NCI-H1105 (cell line): ENCODE results near the gene MAML2.

Experiments used
- DNase-seq: peaks from one replicate; lab custom pipeline; 2025; lab: John Stamatoyannopoulos, UW

Gene MAML2

DNA sequence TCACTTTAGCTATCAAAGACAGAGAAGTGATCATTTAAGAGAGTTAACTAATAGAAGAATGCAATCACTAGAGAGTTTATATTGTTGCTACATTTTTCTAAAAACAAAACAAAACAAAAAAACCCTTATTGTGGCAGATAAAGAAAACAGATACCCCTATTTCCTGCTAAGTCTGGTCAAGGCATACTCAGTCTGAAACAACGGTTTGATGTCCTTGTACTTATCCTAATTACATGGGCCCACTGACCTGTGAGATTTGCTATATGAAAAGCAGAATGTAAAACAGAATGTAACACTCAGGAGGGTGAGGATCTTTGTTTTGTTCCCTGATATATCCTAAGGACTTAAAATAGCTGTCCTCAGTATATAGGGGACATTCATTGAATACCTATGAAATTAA lies 24.6 kb downstream of the MAML2 start:
- no peak for DNase-seq

DNA sequence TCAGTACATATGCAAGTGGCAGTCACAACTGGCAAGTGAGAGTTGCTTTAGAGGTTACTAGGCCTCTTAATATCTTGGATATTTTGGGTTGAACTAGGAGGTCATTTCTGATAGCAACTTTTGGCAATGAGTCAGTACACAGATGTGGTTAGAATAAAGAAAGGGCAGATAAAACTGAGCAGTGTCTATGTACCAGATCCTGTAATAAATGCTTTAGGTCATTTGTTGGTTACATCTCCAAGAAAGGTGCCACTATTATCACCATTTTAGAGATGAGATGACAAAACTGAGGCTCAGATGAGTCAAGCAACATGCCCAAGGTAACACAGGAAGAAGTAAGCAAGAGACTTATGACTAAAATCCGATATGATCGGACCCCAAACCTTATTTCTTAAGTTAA lies 25.0 kb downstream of the MAML2 start:
- no peak for DNase-seq

DNA sequence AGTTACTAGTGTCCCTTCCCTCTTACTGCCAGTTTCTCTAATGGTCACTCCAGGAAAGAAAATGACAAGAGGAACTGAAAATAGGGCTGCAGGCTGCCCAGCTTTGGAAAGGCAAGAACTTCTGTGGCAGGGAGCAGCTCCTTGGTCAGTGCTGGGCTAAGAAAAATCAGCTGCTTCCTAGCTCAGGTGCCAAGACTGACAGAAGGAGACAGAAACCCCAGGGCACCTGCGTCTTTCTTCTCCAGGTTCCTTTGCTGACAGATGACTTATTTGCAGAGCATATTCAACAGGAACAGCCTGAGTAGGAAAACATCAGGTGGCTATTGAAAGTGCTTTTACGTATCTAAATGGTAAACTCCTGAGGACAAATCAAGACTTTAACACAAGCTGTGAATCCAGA lies 25.4 kb downstream of the MAML2 start:
- no peak for DNase-seq

DNA sequence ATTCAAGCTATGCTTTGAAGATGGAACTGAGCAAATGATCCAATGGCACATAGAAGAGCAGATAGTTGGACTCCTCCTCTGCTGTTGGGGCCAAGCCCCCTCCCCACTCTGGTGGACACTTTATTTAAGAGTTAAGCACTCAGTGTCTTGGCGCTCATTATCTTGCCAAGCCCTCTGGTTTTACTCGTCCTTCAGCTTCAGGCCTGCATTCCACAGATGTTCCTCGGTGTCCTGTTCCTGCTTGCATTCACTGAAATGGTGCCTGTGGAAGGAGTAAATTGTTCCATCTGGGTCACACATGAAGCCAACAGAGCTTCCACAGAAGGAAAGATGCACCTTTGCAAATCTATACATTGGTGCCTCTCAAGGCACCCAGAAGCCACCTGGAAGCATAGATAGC lies 26.1 kb downstream of the MAML2 start:
- DNase-seq: no peak

DNA sequence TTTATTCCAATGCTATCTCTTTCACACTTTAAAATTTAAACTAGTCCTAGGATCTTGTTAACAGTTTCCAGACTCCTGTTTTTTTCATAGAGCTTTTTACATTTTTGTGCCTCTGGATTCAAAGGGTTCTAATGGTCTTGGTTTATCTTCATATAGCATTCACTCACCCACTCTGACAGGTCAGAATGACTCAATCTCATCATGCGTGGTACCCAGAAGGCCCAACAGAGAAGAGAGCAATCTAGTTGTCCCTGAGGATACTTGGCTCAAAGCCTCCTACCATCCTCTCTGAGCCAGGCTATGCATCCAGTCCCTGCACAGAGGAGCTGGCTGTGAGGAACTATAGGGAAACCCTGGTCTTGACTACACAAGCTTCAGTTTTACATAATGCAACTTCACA lies 27.5 kb downstream of the MAML2 start:
- no peak for DNase-seq

DNA sequence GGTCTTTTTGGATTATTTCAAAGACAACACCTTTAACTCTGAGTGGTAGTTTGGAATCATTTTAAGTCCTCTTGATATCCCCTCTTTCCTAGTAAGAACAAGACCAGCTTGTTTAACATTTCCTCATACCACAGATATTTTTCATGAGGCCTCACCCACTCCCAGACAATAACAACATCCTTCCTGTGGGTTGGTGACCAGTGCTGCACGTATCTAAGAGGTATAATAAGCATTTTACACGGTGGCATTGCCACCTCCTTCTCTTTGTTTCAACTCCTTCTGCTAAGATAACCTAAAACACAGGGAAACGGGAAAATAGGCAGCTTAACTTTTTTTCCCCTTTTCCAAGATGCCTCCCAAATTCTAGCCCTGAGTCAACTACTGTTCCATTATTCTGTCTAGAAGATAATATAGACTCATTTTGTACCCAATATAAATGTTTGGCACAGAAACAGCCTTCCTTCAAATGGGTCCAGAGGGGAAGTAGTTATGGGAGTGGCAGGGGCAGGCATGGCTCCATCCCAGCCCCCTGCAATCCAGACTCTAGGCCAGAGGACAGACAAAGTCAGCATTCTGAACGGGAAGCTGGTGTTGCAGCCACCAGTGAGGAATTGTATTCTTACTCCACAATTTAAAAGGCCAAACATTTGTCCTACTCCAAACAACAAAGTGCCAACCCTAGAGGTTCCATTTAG lies 28.5 kb downstream of the MAML2 start:
- no peak for DNase-seq

DNA sequence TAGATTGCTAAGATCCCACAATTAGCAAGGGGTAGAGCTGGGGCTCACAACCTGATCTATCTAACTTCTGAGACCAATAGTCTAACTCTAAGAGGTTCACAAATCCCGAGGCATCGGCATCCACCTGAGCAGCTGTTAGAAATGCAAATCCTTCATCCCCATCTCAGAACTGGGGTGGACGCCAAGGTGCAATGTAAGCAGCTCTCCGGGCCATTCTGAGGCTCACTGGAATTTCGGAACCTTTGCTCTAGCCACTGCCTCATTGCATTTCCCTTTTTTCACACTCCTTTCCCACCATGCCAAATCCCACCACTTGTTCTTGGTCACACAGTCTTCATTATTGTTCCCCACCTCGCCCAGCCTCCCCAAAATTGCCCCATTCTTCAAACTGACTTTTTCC lies 29.8 kb downstream of the MAML2 start:
- DNase-seq: no peak

DNA sequence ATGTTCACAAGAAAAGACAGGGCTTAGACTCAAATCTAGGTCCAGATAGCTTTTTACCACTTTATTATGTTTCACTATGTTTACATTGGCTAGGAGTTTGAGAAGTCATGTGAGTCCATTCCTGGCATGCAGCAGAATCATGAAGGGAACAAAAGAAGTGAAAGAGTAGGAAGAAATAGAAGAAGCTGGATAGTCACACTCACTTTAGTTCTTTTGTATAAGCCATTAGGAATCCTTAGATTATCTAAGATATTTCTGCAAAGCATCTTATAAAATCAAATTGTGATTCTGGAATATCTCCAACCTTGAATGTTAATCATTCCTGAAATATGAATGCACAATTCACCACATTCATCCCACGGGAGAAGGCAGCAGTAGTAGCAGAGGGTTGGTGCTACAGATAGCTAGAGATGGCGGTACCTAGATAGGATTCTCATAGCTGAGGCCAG lies 31.9 kb downstream of the MAML2 start:
- no peak for DNase-seq

DNA sequence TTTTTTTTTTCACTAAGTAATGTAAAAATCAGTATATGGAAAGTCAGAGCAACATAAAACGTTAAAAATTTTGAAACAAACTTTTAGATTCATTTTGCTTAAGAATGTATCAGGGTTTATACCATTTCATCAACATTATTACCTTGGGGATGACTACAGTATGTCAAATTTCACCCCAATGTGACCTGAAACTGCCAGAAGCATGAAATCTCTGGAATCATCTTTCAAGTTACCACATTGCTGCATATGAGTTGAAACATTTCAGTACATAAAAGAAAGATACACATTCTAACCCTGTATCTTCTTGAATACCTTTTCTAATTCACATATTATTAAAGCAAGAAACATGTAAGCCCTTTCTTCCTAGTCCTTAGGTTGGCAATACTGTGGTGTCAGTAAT lies 32.8 kb downstream of the MAML2 start:
- DNase-seq: no peak

DNA sequence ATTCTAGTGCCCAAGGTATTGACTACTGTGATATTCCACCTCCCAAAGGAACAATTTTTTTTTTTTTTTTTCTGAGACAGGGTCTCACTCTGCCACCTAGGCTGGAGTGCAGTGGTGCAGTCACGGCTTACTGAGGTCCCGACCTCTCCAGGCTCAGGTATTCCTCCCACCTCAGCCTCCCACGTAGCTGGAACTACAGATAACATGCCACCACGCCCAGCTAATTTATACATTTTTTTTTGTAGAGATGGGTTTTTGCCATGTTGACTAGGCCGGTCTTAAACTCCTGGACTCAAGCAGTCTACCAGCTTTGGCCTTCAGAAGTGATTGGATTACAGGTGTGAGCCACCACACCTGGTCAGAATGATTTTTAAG lies 33.4 kb downstream of the MAML2 start:
- no peak for DNase-seq

DNA sequence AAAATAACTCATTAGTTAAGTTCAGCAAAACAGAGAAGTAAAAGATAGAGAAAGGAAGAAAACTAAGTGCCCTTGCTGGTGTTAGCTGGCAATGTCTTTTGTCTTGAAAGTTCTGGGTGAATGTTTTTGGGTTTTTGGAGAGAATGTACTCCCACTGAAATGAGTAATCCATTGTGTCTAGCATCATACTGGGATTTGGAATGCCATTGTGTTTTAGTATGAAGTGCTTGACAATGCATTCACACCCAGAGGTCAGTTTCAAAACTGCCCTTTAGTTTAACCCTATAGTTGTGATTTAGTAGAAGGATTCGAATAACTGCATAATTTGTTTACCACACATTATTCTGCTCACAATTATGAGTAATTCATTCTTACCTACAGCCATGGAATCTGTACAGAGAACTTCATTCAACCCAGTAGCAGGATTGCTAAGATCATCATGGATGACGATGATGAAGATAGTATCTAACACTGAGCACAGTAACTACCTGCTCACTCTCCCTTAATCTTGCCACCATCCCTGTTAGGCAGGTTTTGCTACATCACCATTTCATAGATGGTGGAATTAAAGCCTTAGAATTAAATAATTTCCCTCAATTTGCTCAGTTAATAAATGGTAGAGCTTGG lies 33.9 kb downstream of the MAML2 start:
- DNase-seq: no peak

DNA sequence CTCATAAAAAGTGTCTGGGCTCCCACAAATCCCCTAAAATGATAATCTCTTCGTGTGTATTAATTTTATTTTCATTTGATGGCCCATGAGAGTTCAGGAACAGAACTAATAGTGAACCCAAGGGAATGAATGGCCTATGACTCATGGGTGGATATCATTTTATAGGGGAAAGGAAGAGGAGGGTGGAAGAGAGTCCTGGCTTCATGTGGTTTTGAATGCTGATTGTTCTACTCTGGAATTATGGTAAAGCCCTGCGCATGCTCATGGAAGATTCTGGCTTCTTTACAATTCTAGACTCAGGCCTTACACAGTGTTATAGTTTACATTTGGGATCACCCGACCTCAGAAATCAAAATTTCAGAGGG lies 35.2 kb downstream of the MAML2 start:
- DNase-seq: no peak

DNA sequence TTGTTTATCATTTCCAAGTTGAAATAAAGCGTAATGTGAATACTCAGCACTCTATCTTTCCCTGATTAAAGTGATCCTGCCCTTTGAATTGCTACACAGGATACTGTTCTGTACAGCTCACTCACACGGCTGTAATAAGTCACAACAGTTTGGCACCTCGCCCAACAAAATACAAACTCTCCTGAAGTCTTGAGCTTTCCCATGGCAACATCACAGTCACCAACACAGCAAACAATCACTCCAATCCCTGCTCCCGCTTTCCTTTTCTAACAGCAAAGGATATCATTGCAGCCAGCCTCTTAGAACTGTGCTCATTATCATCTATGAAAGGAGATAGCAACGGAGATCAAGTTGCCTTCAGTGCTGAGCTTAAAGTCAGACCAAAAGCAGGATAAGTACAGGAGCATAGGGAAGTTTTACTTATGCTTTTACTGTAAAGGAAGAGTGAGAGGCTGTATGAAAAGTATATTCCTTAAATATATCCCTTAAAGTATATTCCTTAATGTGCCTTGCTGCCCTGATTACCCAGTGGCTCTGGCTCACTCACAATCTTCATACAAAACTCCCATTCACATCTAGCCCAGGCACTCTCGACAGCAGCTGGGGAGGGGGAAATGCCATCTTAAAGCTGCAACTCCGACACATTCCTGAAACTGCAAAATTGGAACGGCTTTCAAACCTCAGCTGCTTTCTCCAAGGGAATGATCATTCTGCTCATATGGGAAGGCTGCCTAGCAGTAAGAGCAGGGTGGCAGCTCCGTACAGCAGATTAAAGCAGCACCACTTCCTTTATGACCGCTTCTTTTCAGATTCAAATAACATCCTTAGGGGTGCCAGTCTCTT lies 35.8 kb downstream of the MAML2 start:
- peak; percentile 84 for DNase-seq

DNA sequence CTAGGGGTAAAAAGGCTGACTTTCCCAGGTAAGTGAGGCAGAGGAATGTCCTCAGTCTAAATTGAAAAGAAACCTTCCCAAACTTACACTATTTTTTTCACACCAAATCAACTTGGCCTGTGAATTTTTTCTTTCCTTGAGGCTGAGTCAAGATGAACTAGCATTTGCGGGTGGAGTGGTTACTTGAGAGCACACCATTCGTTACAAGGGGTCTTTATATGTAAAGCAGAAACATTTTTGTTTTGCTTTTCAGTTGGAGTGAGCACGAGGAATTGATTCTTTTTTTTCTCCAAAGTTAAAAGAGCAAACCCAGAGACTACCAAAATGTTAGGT lies 36.4 kb downstream of the MAML2 start:
- DNase-seq: no peak

DNA sequence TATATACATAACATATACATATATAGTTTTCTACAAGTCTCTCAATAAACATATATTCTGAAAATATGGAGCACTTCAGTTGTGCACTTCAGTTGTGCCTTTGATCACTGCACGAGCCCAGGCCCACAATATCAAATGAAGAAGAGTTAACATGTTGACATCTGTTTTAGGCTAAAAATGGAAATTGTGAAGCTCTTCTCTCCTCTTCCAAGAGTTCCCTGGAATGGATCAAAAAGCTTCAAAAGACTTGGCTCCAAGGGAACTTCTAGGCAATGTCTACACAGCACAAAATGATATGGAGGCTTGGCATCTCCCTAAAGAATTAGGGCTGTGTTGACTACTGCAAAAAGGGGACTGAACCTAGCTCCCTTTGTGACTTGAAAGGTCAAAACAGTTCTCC lies 36.9 kb downstream of the MAML2 start:
- no peak for DNase-seq

DNA sequence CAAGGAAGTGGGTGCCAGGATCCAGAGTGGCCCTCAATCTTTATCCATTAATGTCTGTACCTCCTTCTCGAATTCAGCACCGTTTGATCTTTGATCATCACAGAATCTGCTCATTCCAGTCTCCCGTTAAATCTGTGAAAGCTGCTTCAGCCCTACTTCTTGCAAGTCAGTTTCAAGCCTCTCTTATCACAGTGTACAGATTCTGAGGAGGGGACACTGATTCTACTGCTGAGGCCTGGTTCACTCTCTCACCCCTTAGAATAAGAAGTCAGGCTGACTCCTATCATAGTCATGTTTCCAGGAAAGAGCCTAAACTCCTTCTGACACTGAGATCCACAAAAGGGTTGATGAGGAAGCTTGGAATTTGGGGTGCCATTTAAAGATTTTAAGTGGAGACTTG lies 39.0 kb downstream of the MAML2 start:
- no peak for DNase-seq

DNA sequence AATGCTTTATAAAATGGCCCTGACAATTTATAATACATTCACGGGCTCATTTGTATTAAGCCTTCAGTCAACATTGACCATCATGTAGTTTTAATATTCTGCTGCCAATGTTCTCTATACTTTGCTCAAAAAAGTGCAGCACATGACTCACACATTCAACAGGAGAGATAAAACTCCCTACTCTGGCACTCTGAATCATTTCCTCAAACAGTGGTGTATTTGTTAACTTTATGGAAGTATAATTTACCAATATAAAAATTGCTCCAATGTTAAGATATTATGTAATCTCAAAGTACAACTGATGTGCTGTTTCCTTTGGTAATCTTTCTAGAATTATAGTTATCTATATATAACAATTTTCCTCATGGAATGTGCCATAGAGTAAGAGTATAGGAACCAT lies 39.9 kb downstream of the MAML2 start:
- DNase-seq: no peak

DNA sequence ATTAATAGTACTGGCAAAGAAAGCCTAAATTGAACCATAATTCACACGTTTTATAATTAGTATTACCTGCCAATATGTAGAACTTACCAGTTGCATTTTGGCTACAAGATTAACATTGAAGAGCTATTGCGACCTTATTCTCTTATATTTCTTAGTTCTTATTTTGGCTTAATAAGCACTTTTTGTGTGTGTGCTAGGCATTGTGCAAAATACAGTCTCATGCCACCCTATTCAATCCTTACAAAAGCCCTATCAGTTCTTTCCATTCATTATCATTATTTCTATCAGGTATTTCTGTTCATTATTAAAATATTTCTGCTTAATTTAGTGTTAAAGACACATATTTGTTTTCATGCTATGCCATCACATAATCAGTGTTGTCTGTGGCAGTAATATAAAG lies 41.2 kb downstream of the MAML2 start:
- DNase-seq: no peak

DNA sequence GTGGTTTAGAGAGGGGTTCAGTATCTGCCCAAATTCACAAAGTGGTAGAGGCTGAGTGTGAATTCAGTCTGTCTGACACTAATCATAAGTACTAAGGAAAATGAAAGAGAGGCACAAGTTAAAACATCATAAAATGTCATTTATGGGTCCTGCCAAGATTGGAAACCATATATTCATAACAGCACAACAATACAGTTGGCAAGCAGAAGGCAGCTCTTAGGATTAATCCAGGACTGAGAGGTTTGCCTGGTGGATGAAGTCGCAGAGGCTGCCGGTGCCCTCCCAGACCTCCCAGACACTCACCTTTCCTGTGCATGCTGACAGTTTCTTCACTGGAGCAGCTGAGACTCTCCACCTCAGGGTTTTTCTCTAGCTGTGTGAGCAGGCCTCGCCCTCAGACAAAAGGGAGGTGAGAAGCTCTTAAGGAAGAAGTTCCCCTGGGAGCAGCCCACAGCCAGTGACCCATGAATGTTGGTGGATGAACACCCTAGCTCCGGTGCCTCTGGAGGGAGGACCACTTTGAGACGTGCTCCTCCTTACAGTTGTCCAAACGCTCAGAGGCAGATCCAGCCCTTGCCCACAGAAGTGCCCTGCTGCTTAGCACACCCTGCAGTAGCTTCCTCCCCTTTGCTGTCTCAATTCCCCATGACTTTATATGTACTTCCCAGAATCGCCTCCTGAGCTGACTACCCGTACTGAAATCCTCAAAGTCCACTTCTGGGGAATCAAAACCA lies 43.7 kb downstream of the MAML2 start:
- no peak for DNase-seq

DNA sequence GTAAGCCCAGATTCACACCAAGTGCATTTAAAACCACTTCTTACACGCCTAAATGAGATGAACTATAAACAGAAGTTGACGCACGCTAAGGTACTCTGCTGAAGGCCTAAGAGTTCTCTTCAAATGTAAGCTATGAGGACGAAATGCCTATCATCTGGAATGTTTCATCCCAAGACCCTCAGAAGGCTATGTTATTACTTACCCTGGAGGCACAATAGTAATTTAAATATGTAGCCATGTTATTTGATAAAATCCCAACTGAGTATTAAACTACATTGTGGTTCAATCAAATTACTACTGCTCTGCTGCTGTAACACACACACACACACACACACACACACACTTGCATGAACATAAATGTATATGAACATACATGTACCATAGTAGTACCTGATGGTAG lies 47.6 kb downstream of the MAML2 start:
- DNase-seq: no peak

DNA sequence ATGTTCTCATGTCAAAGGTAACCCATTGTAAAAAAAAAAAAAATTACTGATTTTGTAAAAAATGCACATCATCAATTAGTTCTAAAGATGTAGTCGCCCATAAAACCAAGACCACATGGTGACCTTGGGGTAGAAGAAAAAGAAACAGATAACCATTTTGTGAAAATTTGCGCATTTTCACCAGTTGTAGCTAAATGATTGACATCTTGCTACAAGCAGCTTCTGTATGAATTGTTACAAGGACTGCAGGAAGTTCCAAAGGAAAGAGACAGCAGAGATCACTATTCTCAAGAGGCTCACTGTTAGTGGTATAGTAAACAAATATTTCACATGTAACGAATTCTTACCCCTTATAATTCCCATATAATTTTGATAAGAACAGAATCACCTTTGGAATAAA lies 48.7 kb downstream of the MAML2 start:
- DNase-seq: no peak

DNA sequence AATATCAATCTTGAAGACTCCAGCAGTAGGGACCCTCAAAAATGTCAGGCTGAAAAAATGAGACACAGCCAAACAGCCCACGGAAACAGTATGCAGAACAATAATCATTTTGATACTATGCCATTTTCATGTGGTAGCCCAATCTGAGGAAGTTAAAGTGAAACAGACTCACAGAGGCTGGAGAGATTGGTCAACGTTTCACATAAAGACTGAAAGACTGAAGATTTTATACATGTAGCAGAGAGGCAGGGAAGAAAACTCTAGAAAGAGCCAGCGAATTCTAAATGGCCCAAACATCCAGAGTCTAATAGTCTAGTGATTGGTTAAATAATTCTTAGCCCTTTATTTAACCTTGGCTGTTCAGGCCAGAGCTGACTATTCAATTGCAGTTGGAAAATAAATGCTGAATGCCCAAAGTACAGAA lies 49.4 kb downstream of the MAML2 start:
- no peak for DNase-seq

DNA sequence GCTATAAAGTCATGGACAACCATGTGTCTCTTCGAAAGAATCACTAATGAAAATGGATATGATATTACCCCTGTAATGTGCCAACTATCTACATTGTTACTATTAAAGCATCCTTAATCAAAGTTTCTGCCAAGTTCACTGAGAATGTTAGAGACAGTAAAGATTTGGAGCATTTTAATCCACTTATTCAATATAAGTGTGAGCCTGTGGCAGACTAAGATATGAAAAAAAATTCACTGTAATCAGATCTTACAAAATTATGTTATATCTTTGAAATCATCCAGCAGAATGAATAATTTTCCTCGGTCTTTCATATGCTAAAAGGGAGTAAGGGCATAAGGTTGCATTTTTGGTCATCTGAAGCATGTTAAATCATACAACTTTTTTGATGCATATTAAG lies 49.9 kb downstream of the MAML2 start:
- DNase-seq: no peak
